Femur (tissue), 1 donor: ENCODE data around the gene PROSER3.

Experiments
- DNase-seq: peaks from one replicate; pipeline ENCODE4 v3.0.0-alpha.2; 2017

PROSER3 gene

GRCh38 chr19:35777961-35778360, 20.0 kb downstream of the PROSER3 start:
- no peak for DNase-seq

GRCh38 chr19:35779033-35779432, 21.1 kb downstream of the PROSER3 start:
- DNase-seq, result no peak

- DNase-seq, result peak; percentile 15
Measured at GRCh38 chr19:35780058-35780457, 22.1 kb downstream of the PROSER3 start.

GRCh38 chr19:35780717-35781116, 22.7 kb downstream of the PROSER3 start:
- DNase-seq, result peak; percentile 20

GRCh38 chr19:35781650-35782049, 23.7 kb downstream of the PROSER3 start:
- peak; percentile 13 for DNase-seq

- no peak for DNase-seq
Measured at GRCh38 chr19:35782589-35782988, 24.6 kb downstream of the PROSER3 start.

- peak; percentile 15 for DNase-seq
Measured at GRCh38 chr19:35783469-35784434, 25.8 kb downstream of the PROSER3 start.

GRCh38 chr19:35784503-35785338, 26.7 kb downstream of the PROSER3 start:
- DNase-seq, result peak; percentile 15

GRCh38 chr19:35785339-35785627, 27.3 kb downstream of the PROSER3 start:
- no peak for DNase-seq

- no peak for DNase-seq
Measured at GRCh38 chr19:35786299-35787160, 28.6 kb downstream of the PROSER3 start.

- DNase-seq, result no peak
Measured at GRCh38 chr19:35787227-35787799, 29.3 kb downstream of the PROSER3 start.

GRCh38 chr19:35788205-35788960, 30.4 kb downstream of the PROSER3 start:
- DNase-seq, result no peak

GRCh38 chr19:35789195-35789977, 31.4 kb downstream of the PROSER3 start:
- DNase-seq, result no peak

- no peak for DNase-seq
Measured at GRCh38 chr19:35789978-35790944, 32.3 kb downstream of the PROSER3 start.

- DNase-seq, result no peak
Measured at GRCh38 chr19:35790981-35791813, 33.2 kb downstream of the PROSER3 start.

GRCh38 chr19:35791814-35792279, 33.9 kb downstream of the PROSER3 start:
- no peak for DNase-seq

- DNase-seq, result no peak
Measured at GRCh38 chr19:35792312-35792711, 34.3 kb downstream of the PROSER3 start.

GRCh38 chr19:35792888-35793287, 34.9 kb downstream of the PROSER3 start:
- no peak for DNase-seq
